OCI-M1 (cell line): ENCODE measurements around the gene LRRC45.

Experiments used
- DNase-seq: peaks from one replicate; lab custom pipeline; 2025; lab: John Stamatoyannopoulos, UW

The LRRC45 gene

GRCh38 chr17:82019690-82020571 lies 3.2 kb upstream of the LRRC45 start:
- peak; percentile 78 for DNase-seq

GRCh38 chr17:82020572-82021106 lies 2.5 kb upstream of the LRRC45 start:
- DNase-seq = no peak

GRCh38 chr17:82021107-82021899 lies 1.8 kb upstream of the LRRC45 start:
- peak; percentile 75 for DNase-seq

- no peak for DNase-seq
Measured at GRCh38 chr17:82021900-82022309, 1.2 kb upstream of the LRRC45 start.

- peak; percentile 41 for DNase-seq
Measured at GRCh38 chr17:82022310-82022980, 660 bp upstream of the LRRC45 start, which contains the start of gene CENPX. Gene CENPX (minus strand): TSS chr17:82022878. CDS start chr17:82022861, 17 bp downstream.

GRCh38 chr17:82023447-82024241 lies 539 bp downstream of the LRRC45 start:
- no peak for DNase-seq

GRCh38 chr17:82024859-82025258 lies 1.8 kb downstream of the LRRC45 start:
- DNase-seq = no peak

- DNase-seq = no peak
Measured at GRCh38 chr17:82025401-82026107, 2.4 kb downstream of the LRRC45 start.

- DNase-seq = no peak
Measured at GRCh38 chr17:82028246-82028645, 5.1 kb downstream of the LRRC45 start.

- no peak for DNase-seq
Measured at GRCh38 chr17:82028966-82029365, 5.9 kb downstream of the LRRC45 start.

- DNase-seq = no peak
Measured at GRCh38 chr17:82029391-82029790, 6.3 kb downstream of the LRRC45 start.

GRCh38 chr17:82029990-82030469 lies 6.9 kb downstream of the LRRC45 start:
- DNase-seq = no peak

- DNase-seq = peak; percentile 90
Measured at GRCh38 chr17:82030470-82031302, 7.6 kb downstream of the LRRC45 start.

- DNase-seq = peak; percentile 59
Measured at GRCh38 chr17:82031303-82031884, 8.3 kb downstream of the LRRC45 start, which contains the start of gene RAC3. Gene RAC3 (plus strand): TSS chr17:82031678. CDS start chr17:82031762, 84 bp downstream.

- peak; percentile 13 for DNase-seq
Measured at GRCh38 chr17:82031885-82032627, 9.0 kb downstream of the LRRC45 start.

GRCh38 chr17:82033359-82034085 lies 10.4 kb downstream of the LRRC45 start:
- no peak for DNase-seq

- no peak for DNase-seq
Measured at GRCh38 chr17:82034371-82035011, 11.4 kb downstream of the LRRC45 start.
